GM18868 (cell line): ENCODE results near the gene PHACTR3.
A peak's percentile ranks its signal among the peaks of the same experiment; 100 is the strongest.
"Not testable (repeated sequence)": the region's sequence is repeated elsewhere in the genome, so short reads cannot be mapped to it uniquely, and the experiment has no call there.

ENCODE experiments used
- ATAC-seq: cut with Tn5 transposase; IDR thresholded peaks from one replicate; pipeline ENCODE4 v1.9.1; 2021; ENCODE audit warnings: mild to moderate bottlenecking, moderate library complexity; ENCODE audit not compliant: unreplicated experiment

Gene PHACTR3

DNA sequence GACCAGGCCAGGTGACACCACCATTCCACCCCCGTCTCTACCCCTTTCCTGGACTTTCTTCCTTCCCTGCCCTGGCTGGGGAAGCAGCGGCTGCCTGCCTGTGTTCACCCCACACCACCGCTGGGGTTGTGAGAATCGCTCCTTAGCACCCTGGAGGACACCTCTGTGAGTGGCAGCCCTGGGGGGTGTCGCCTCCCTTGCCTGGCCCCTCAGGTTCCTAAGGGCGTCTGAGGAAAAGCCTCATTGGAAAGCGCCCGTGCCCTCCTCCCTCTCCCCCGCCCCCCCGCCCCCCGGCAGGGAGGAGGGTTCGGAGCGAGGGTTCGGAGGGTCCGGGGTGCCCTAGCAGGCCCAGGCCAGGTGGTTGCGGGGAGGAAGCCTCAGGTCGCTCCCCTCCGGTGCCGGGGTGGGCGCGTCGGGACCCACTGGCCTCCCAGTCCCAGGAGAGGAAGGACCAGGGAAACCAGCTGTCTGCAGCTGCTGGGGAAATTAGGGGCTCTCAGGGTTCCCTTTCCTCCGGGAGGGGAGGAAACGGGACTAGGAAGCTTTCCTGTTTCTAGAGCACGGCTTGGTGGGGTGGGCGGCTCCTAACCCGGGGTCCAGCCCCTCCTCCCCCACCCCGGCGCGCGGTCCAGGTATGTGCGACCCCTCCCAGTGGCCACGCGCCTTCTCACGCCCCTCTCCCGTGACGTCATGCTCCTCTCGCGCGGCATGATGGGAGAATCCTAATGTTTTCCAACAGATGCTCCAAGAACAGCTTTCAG is at the start of gene PHACTR3:
PHACTR3 (plus strand) TSS at position 760 of the 761 bp plus-strand sequence. CDS start 475 bp downstream, outside the sequence.
- ATAC-seq = no peak

DNA sequence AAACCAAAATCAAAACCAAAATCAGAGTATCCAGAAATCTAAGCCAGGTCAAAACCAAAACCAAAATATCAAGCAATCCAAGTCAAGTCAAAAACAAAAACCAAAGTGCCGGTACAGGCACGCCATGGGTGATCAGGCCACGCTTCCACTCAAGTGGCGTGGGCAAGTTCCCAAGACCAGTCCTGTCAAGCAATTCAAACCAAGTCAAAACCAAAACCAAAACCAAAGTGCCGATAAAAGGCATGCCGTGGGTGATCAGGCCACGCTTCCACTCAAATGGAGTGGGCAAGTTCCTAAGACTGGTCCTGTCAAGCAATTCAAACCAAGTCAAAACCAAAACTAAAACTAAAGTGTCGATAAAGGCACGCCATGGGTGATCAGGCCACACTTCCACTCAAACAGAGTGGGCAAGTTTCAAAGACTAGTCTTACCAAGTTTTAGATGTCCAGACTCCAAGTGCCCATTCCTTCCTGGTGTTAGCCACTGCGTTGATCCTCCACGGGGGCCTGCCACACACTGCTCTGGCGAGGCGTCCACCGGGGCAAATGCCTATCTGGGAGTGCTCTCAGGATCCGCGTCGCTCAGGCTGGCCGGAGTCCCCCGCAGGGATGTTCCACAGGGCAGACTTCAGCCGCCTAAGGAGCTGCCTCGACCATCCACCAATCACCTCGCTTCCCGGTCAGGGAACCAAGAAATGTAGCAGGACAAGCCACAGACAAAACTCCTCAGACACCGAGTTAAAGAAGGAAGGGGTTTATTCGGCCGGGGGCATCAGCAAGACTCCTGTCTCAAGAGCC is 46.4 kb upstream of the PHACTR3 start:
- ATAC-seq = not testable (repeated sequence)

- no peak for ATAC-seq
These were observed 45.1 kb upstream of the PHACTR3 start for GRCh38 chr20:59559024-59559817.

- ATAC-seq = no peak
These were observed 44.5 kb upstream of the PHACTR3 start for GRCh38 chr20:59559863-59560262.

DNA sequence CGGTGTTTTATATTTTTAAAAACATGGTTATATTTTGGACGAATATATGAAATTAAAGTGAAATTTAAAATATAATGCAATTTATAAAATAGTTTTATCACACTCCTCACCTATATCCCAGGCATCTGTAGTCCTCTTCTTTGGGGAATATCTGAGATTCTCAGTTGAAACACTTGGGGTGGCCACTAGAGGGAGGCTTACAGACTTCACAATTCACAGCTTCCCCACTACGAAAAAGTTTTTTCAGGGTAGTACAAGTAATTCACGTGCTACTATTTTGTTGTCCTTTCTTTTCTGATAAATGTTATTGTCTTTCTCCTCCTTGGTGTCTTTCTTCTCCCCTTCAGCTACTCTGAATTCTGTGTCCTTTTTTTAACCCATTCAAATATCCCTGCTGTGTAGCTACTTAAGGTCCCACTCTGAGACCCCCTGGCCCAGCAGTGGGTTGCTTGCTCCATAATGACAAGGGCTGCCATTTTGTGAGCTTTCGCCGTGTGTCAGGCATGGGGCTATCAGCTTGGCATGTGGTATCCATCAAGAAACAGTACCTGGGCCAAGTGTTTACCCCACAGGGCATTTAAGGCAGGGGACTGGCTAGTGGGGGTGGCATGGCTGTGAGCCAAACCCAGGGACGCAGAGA is 43.6 kb upstream of the PHACTR3 start:
- no peak for ATAC-seq

DNA sequence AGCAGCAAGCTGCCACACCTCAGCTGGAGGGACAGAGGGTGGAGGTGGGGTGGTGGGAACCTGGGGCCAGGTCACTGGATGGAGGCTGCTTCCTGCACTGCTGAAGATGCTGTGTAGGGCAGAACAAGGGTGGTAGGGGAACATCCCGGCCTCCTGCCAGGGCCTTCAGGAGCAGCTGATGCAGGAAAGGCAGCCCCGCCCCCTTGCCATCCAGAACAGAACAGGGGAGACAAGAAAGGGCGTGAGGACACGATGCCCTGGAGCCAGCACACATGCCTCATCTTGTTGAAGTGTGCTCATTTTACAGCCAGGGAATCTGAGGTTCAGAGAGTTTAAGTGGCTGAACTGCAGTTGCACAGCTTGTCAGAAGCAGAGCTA is 43.1 kb upstream of the PHACTR3 start:
- no peak for ATAC-seq

- no peak for ATAC-seq
These were observed 42.6 kb upstream of the PHACTR3 start for GRCh38 chr20:59561614-59562277.

DNA sequence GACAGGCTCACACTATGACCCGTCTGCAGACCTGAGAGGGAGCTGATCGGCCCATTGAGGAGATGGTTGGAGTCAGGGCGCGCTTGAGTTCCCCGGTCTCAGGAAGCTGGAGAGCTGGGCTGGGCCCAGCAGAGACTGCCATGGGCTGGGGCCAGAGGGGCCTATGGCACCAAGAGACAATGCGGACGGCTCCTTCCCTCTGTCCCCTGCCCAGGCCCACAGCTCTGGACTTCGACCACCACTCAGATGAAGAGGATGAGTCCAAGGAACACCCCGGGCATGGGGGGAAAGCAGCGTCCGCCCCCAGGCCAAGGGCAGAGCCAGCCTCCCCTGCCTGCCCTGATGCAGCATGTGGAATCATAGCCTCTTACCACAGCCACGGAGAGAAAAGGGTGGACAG is 40.2 kb upstream of the PHACTR3 start:
- no peak for ATAC-seq

DNA sequence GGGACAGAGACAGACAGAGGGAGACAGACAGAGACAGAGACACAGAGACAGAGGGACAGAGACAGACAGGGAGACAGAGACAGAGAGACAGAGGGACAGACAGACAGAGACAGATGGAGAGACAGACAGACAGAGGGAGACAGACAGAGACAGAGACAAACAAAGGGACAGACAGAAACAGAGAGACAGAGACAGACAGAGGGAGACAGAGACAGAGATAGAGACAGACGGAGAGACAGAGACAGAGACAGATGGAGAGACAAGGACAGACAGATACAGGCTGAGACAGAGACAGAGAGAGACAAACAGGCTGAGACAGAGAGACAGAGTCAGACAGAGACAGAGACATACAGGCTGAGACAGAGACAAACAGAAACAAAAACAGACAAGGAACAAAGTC is 39.4 kb upstream of the PHACTR3 start:
- ATAC-seq = no peak

GRCh38 chr20:59565768-59566461 is 38.4 kb upstream of the PHACTR3 start:
- ATAC-seq = no peak

DNA sequence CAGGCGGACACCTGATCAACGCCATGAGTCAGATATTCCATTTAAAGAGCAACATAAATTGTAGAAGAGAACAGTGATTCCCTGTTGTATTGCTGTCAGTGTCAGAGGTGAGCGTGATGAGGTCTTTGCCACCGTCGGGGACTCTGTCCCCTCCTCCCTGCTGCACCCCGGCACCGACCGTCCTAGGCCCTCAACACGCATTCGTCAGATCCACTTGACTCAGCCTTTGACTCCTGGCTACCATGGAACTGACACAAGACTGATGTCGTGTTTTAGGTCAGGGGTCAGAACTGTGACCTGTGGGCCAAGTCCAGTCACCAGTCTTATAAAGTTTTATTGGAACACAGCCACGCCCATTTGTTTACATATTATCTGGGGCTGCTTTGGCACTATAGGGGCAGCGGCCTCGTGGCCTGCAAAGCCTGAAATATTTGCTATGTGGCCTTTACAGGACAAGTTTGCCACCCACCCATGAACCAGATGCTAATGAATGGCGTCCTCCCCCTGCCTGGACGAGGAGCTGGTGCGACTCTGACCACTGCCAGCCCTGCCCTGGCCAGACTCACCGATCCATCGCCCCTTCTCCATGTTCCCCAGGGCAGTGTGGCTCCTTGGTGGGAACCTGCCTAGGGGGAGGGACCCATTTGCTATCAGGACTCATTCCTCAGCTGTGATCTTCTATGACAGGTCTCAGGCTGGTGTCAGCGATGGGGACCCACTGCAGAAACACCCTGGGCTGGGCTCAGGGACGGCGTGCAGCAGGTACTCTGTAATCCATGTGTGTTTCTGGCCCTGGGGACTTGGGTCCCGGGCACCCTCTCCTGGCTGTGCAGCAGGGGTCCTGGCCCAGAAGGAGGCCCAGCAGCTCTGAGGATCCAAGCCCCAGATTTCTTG is 37.5 kb upstream of the PHACTR3 start:
- no peak for ATAC-seq

DNA sequence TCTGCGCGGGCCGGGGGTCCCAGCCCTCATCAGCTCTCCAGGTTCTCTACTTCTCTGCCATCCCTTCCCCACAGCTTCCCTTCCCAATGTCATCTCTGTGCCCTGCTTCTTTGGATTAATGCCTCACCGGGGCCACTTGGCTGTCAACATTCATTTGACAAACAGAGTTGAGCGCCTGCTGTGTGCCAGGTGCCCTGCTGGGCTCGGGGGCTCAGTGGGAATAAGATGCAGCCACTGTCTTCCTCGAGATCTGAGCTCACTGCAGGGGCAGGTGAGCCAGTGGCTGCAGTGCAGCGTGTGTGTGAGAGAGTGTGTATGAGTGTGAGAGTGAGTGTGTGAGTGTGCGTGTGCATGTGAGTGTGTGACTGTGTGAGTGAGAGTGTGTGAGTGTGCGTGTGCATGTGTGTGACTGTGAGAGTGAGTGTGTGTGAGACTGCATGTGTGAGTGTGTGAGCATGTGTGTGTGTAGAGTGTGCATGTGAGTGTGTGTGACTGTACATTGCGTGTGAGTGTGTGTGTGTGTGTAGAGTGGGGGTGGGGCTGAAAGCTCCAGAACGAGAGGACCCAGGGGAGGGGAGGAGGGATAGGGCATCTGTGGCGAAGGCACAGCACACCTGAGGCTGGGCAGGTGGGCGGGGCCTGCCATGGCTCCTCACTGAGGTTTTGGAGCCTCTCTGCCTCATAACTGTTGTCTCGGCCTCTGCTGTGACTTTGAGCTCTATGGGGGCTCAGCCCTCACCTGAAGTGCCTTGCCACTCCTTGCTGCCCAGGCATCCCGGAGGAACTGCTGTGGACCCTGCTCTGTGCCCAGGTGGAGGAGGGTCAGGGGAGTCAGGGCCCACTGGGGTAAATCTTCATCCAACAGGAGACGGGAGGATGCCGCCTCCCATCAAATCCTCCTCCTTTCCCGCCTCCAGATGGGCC is 36.5 kb upstream of the PHACTR3 start:
- no peak for ATAC-seq

DNA sequence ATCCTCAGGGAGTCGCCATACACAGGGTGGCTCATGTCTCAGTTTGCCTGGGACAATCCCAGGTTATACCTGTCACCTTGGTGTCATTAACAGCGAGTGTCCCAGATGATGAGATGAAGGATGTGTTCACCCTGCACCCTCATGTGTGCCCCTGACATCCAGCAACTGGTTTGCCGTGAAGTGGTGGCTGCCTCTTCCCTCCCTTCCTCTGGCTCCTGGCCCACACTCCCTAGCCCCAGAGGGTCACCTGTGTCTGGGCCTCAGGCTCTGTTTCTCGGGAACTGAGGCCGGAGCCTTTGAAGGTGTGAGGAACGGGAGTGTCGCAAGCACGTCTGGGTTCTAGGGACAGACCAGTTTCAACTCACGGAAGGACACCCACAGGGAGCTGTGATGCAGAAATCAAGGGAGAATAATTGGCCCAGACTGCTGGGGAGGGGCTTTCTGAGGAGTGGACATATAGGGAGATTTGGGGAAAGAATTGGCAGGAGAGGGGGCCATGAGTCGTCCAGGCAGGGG is 35.8 kb upstream of the PHACTR3 start:
- ATAC-seq = no peak

DNA sequence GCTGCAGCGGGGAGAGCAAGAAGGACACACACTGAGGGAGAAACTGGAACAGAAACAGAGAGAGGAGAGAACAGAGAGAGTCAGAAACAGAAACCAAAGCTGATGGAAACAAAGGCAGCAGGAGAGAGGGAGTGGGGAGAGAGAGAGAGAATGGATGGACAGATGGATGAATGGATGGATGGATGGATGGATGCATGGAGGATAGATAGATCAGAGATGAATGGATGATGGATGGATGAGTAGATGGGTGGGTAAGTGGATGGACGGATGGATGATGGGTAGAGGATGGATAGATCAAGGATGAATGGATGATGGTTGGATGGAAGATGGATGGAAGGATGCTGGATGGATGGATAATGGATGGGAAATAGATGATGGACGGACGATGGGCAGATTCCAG is 35.0 kb upstream of the PHACTR3 start:
- no peak for ATAC-seq

GRCh38 chr20:59571151-59571550 is 33.2 kb upstream of the PHACTR3 start:
- ATAC-seq = no peak

GRCh38 chr20:59571551-59572314 is 32.6 kb upstream of the PHACTR3 start:
- ATAC-seq = peak; percentile 65

DNA sequence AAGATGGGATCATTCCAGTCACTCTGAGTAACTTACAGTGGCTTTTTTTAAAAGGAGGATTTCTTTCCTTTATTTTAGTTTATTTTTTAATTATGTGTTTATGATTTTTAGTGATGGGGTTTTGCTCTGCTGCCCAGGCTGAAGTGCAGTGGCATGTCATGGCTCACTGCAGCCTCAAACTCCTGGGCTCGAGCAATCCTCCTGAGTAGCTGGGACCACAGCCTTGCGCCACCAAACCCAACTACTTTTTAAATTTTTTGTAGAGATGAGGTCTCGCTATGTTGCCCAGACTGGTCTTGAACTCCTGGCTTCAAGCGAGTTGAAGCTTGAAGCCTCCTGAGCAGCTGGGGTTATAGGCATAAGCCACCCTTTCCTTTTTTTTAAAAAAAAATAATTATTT is 31.8 kb upstream of the PHACTR3 start:
- no peak for ATAC-seq
